ENCODE results near the gene ZNF727. TPM values are rescaled to one million over a fixed set of nuclear protein-coding genes. Genes with fewer than 3 reads are reported as not detected.
"Not testable (repeated sequence)": the region's sequence is repeated elsewhere in the genome, so short reads cannot be mapped to it uniquely, and the experiment has no call there.

ZNF727 gene
- not detected for total RNA-seq

- DNase-seq, result no peak
- Mint-ChIP-seq H3K27me3 (no peaks in the 10 kb centered on the region), H3K4me3 (no peak within 1 kb of the TSS), H3K36me3 (ENCODE audit: low read depth) (no peaks in the 10 kb centered on the region), H3K27ac (no peak within 1 kb of the TSS), H3K9me3 (peaks cover 19% of the 10 kb centered on the region), H3K4me1 (ENCODE audit: low read depth) (no peaks in the 10 kb centered on the region)
- ChIA-PET POLR2A (no interaction called here), CTCF (no interaction called here)
- intact Hi-C loops (cut with micrococcal nuclease), result no loop called here
- ATAC-seq, result no peak
- no peak for TF ChIP-seq CTCF (IDR thresholded peaks at IDR 0.05)
Observed at GRCh38 chr7:64045301-64046040, at the start of gene ZNF727. TSS of gene ZNF727 (plus strand) at chr7:64045434. CDS start at chr7:64045622, 188 bp downstream.

- H3K27me3 Mint-ChIP-seq, result no peaks in the 10 kb centered on the region
- H3K4me1 Mint-ChIP-seq (ENCODE audit: low read depth), result no peaks in the 10 kb centered on the region
- intact Hi-C loops (cut with micrococcal nuclease), result no loop called here
- ChIA-PET CTCF (no interaction called here), POLR2A (no interaction called here)
- no peak for DNase-seq
- no peak within 1 kb of the TSS for H3K27ac Mint-ChIP-seq
- no peak for TF ChIP-seq CTCF (IDR thresholded peaks at IDR 0.05)
- peaks cover 3% of the 10 kb centered on the region for H3K36me3 Mint-ChIP-seq (ENCODE audit: low read depth)
- no peak for ATAC-seq
- H3K9me3 Mint-ChIP-seq, result peaks cover 27% of the 10 kb centered on the region
- H3K4me3 Mint-ChIP-seq, result no peak within 1 kb of the TSS
Observed at GRCh38 chr7:63998549-63998948, 46.7 kb upstream of the ZNF727 start, which contains the start of gene ZNF722. TSS of gene ZNF722 (plus strand) at chr7:63998849. CDS start at chr7:63998962, 113 bp downstream.

- H3K27me3 Mint-ChIP-seq; DNase-seq; CTCF ChIA-PET; H3K4me1 Mint-ChIP-seq (ENCODE audit: low read depth); H3K4me3 Mint-ChIP-seq; ATAC-seq; POLR2A ChIA-PET; intact Hi-C loops (cut with micrococcal nuclease); H3K27ac Mint-ChIP-seq; H3K36me3 Mint-ChIP-seq (ENCODE audit: low read depth): not testable (repeated sequence)
- peaks cover 40% of the 10 kb centered on the region for H3K9me3 Mint-ChIP-seq
Observed at GRCh38 chr7:64015496-64015895, 29.7 kb upstream of the ZNF727 start.

- DNase-seq, result no peak
- H3K27me3 Mint-ChIP-seq, result no peaks in the 10 kb centered on the region
- ChIA-PET POLR2A (no interaction called here), CTCF (no interaction called here)
- H3K27ac Mint-ChIP-seq, result no peak overlapping the region
- intact Hi-C loops (cut with micrococcal nuclease), result no loop called here
- no peak for ATAC-seq
- peaks cover 3% of the 10 kb centered on the region for H3K36me3 Mint-ChIP-seq (ENCODE audit: low read depth)
- H3K4me1 Mint-ChIP-seq (ENCODE audit: low read depth), result no peaks in the 10 kb centered on the region
- peaks cover 39% of the 10 kb centered on the region for H3K9me3 Mint-ChIP-seq
- no peak for TF ChIP-seq CTCF (IDR thresholded peaks at IDR 0.05)
- H3K4me3 Mint-ChIP-seq, result no peak overlapping the region
Observed at GRCh38 chr7:64035388-64035787, 9.8 kb upstream of the ZNF727 start.

GRCh38 chr7:64037095-64037494, 8.1 kb upstream of the ZNF727 start:
- H3K9me3 Mint-ChIP-seq, result peaks cover 34% of the 10 kb centered on the region
- no peak overlapping the region for H3K27ac Mint-ChIP-seq
- no peaks in the 10 kb centered on the region for H3K4me1 Mint-ChIP-seq (ENCODE audit: low read depth)
- no peak overlapping the region for H3K4me3 Mint-ChIP-seq
- ATAC-seq (no peak), DNase-seq (no peak)
- intact Hi-C loops (cut with micrococcal nuclease), result no loop called here
- no peak for TF ChIP-seq CTCF (IDR thresholded peaks at IDR 0.05)
- POLR2A ChIA-PET, result no interaction called here
- no peaks in the 10 kb centered on the region for H3K27me3 Mint-ChIP-seq
- peaks cover 3% of the 10 kb centered on the region for H3K36me3 Mint-ChIP-seq (ENCODE audit: low read depth)
- CTCF ChIA-PET, result no interaction called here

Data from activated CD8-positive, alpha-beta T cell treated with anti-CD3 and anti-CD28 coated beads for 36 hours (primary cell).